IPS-15b (cell line): ENCODE data around the gene GORASP1.

Source experiments
- H3K27me3 ChIP-seq: one replicate; pipeline ENCODE4 v1.6.1; 2013; ENCODE audit warnings: low read length; ENCODE audit not compliant: control insufficient read depth, insufficient read depth
- H3K36me3 ChIP-seq: one replicate; pipeline ENCODE4 v1.6.1; 2013; ENCODE audit warnings: low read length; ENCODE audit not compliant: control insufficient read depth, insufficient read depth
- H3K4me1 ChIP-seq: one replicate; pipeline ENCODE4 v1.6.1; 2013; ENCODE audit warnings: mild to moderate bottlenecking, low read length; ENCODE audit not compliant: control insufficient read depth, insufficient read depth
- H3K4me3 ChIP-seq: one replicate; pipeline ENCODE4 v1.5.1; 2013; ENCODE audit warnings: low read depth, low read length
- H3K9ac ChIP-seq: one replicate; pipeline ENCODE4 v1.6.1; 2013; ENCODE audit warnings: low read depth, mild to moderate bottlenecking, low read length
- H3K9me3 ChIP-seq: one replicate; pipeline ENCODE4 v1.6.1; 2013; ENCODE audit warnings: mild to moderate bottlenecking, low read length; ENCODE audit not compliant: control insufficient read depth, insufficient read depth

The GORASP1 gene

GRCh38 chr3:39128951-39129350 is 21.5 kb upstream of the GORASP1 start:
- Histone ChIP-seq H3K4me1 (no peaks in the 10 kb centered on the region), H3K9me3 (no peaks in the 10 kb centered on the region), H3K27me3 (no peaks in the 10 kb centered on the region), H3K36me3 (no peaks in the 10 kb centered on the region), H3K9ac (no peak overlapping the region), H3K4me3 (no peak overlapping the region)

GRCh38 chr3:39127908-39128304 is 20.5 kb upstream of the GORASP1 start:
- Histone ChIP-seq H3K27me3 (no peaks in the 10 kb centered on the region), H3K4me3 (no peak overlapping the region), H3K9me3 (no peaks in the 10 kb centered on the region), H3K4me1 (no peaks in the 10 kb centered on the region), H3K9ac (no peak overlapping the region), H3K36me3 (no peaks in the 10 kb centered on the region)

DNA sequence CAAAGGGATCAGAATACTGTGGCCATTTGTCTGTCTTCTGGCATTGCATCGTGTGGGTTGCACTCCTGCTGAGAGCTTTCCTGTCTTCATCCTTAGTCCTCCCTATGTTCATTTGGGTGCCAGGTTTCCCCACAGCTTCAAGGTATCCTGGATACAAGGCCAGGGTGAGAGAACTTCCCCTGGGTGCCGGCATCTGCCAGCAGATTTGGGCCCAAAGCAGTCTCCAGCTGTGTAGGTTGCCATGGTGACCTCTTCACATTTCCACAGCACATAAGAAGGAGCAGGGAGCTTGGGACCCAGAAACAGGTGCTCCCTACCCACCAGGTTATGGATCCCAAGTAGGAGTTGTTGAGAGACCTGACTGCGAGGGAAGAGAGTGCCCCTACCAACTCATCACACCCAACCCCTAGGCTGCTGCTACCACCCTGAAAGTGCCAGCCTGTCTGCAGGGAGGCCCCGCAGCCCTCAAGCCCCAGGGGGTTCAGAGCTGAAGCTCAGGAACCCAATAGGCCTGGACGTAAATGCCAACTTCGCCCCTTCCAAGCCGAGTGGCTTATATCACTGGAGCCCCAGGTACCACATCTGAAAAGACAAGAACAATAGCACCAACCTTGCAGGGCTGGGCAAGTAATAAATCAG is 20.0 kb upstream of the GORASP1 start:
- no peaks in the 10 kb centered on the region for H3K36me3 ChIP-seq
- no peak overlapping the region for H3K4me3 ChIP-seq
- no peak overlapping the region for H3K9ac ChIP-seq
- H3K9me3 ChIP-seq: no peaks in the 10 kb centered on the region
- H3K27me3 ChIP-seq: no peaks in the 10 kb centered on the region
- no peaks in the 10 kb centered on the region for H3K4me1 ChIP-seq

DNA sequence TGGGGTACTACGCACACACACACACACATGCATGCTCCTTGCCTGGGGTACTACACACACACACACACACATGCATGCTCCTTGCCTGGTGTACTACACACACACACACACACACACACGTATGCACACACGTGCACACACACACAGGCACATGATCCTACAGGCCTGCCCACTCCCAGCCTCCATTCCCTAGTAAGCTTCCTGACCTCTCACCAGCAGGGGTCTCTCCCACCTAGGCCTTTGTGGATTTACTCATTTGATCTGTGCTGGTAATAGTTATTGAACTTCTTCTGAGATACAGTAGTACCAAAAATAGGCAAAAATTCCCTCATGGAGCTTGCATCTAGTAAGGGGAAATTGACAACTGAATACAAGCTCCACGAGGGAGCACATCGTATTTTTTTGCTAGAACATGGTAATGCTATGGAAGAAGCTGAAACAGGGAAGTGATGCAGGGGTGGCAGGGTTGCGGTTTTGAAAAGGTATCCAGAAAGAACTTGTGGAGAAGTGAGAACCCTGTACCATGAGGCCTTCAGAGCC is 19.2 kb upstream of the GORASP1 start:
- Histone ChIP-seq H3K27me3 (no peaks in the 10 kb centered on the region), H3K4me3 (no peak overlapping the region), H3K36me3 (no peaks in the 10 kb centered on the region), H3K9me3 (no peaks in the 10 kb centered on the region), H3K4me1 (no peaks in the 10 kb centered on the region), H3K9ac (no peak overlapping the region)

DNA sequence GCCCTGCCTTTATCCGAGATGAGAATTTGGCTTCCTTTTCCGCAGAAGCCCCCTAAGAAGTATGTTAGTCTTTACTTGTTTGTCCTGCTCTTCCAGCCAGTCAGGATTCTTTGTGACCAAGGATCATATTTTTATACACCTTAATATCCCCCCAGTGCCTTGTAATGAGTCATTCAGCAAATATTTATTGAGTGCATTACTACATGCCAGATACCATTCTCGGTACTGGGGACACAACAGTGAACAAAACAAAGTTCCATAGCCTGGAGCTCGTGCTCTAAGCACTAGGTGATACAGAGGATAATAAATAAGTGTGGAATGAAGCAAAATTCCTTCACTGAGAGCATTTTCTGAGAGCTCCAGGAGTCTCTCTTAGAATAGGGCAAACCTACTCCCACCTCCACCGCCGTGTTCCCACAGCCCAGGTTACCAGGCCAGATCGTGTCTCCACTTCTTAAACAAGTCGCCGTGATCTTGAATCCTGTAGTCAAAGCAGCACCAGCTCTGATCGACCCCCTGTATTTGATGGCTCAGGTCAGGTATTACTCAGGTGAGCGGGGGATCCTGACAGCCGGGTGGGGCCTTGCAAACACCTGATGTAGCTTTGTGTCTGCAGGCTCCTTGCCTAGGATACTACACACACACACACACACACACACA is 18.5 kb upstream of the GORASP1 start:
- Histone ChIP-seq H3K4me1 (no peaks in the 10 kb centered on the region), H3K36me3 (no peaks in the 10 kb centered on the region), H3K9ac (no peak overlapping the region), H3K4me3 (no peak overlapping the region), H3K27me3 (no peaks in the 10 kb centered on the region), H3K9me3 (no peaks in the 10 kb centered on the region)

DNA sequence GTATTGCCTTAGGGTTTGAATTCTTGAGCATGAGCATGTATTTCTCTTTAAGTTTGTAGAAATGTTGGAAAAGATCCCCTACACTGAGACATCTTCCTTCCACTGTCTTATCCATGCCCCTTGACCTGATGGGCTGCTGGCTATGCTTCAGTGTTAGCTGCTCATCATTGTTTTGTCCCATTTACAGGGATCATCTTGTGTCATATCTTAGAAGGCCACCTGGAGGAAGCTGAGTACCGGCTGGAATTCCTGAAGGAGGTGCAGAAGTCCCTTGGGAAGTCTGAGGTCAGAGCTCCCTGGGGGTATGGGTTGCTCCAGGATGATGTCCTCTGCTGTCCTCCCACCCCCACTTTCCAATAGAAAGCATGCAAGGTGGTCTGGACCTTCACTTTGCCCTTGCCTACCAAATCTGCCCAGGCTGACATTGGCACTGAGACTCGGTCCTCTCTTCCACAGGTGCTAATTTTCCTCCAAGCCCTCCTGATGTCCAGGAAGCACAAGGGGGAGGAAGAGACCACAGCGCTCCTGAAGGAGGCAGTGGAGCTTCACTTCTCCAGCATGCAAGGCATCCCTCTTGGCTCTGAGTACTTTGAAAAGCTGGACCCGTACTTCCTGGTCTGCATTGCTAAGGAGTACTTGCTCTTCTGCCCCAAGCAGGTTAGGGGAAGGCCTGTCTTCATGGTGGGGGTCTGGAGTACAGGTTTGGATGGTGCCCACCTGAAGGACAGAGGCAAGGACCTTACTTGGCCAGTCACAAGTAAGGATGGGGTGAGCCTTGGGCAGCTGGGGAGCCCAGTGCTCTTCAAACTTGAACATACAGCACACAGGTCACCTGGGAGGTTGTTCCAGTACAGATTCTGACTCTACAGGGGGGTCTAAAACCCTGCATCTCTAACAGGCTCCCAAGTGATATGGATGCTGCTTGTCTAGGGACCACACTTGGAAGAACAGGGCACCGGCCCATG is 17.7 kb upstream of the GORASP1 start:
- H3K4me1 ChIP-seq: no peaks in the 10 kb centered on the region
- H3K27me3 ChIP-seq: no peaks in the 10 kb centered on the region
- H3K9ac ChIP-seq: no peak overlapping the region
- H3K36me3 ChIP-seq: no peaks in the 10 kb centered on the region
- H3K4me3 ChIP-seq: no peak overlapping the region
- no peaks in the 10 kb centered on the region for H3K9me3 ChIP-seq

- H3K36me3 ChIP-seq: no peaks in the 10 kb centered on the region
- no peaks in the 10 kb centered on the region for H3K4me1 ChIP-seq
- no peak overlapping the region for H3K4me3 ChIP-seq
- no peaks in the 10 kb centered on the region for H3K27me3 ChIP-seq
- H3K9me3 ChIP-seq: no peaks in the 10 kb centered on the region
- no peak overlapping the region for H3K9ac ChIP-seq
Observed at GRCh38 chr3:39122813-39123212, 15.4 kb upstream of the GORASP1 start.

GRCh38 chr3:39121621-39122020 is 14.2 kb upstream of the GORASP1 start:
- Histone ChIP-seq H3K4me1 (no peaks in the 10 kb centered on the region), H3K27me3 (no peaks in the 10 kb centered on the region), H3K4me3 (no peak overlapping the region), H3K36me3 (no peaks in the 10 kb centered on the region), H3K9ac (no peak overlapping the region), H3K9me3 (no peaks in the 10 kb centered on the region)

GRCh38 chr3:39118931-39119660 is 11.7 kb upstream of the GORASP1 start:
- no peaks in the 10 kb centered on the region for H3K4me1 ChIP-seq
- H3K27me3 ChIP-seq: no peaks in the 10 kb centered on the region
- H3K36me3 ChIP-seq: no peaks in the 10 kb centered on the region
- H3K9ac ChIP-seq: no peak overlapping the region
- no peak overlapping the region for H3K4me3 ChIP-seq
- H3K9me3 ChIP-seq: no peaks in the 10 kb centered on the region

- H3K36me3 ChIP-seq: no peaks in the 10 kb centered on the region
- no peak overlapping the region for H3K9ac ChIP-seq
- H3K4me3 ChIP-seq: no peak overlapping the region
- no peaks in the 10 kb centered on the region for H3K4me1 ChIP-seq
- no peaks in the 10 kb centered on the region for H3K27me3 ChIP-seq
- H3K9me3 ChIP-seq: no peaks in the 10 kb centered on the region
Observed at GRCh38 chr3:39118079-39118478, 10.7 kb upstream of the GORASP1 start.

- Histone ChIP-seq H3K4me3 (no peak overlapping the region), H3K27me3 (no peaks in the 10 kb centered on the region), H3K4me1 (no peaks in the 10 kb centered on the region), H3K9me3 (no peaks in the 10 kb centered on the region), H3K9ac (no peak overlapping the region), H3K36me3 (no peaks in the 10 kb centered on the region)
Observed at GRCh38 chr3:39115870-39116269, 8.4 kb upstream of the GORASP1 start.
